Astrocyte of the cerebellum (primary cell): ENCODE results near the gene VSTM2B.

Experiments used
- DNase-seq: peaks from one replicate; pipeline ENCODE4 v3.0.0-alpha.2; 2011; ENCODE audit warnings: low read depth
- H3K4me3 ChIP-seq: 2 replicates; pipeline ENCODE4 v1.5.1; 2011; ENCODE audit warnings: mild to moderate bottlenecking, low read depth, low read length, moderate library complexity
- CTCF ChIP-seq: IDR thresholded peaks from 2 replicates; pipeline ENCODE4 v1.5.1; 2012; ENCODE audit warnings: low read length, low read depth, moderate library complexity, mild to moderate bottlenecking; ENCODE audit errors: missing control alignments
- in situ Hi-C: cut with HindIII; loops from 2 replicates; pipeline ENCODE4 v1.10.0; 2017; ENCODE audit warnings: low sequenced_read_pairs

VSTM2B gene

GRCh38 chr19:29568036-29569025, 42.5 kb downstream of the VSTM2B start:
- H3K4me3 ChIP-seq: no peak overlapping the region
- in situ Hi-C loops: no loop called here
- no peak for DNase-seq
- TF ChIP-seq CTCF: no peak

GRCh38 chr19:29569038-29569911, 43.5 kb downstream of the VSTM2B start:
- in situ Hi-C loops: no loop called here
- no peak overlapping the region for H3K4me3 ChIP-seq
- no peak for DNase-seq
- TF ChIP-seq CTCF: no peak

GRCh38 chr19:29571181-29571580, 45.4 kb downstream of the VSTM2B start:
- no peak for TF ChIP-seq CTCF
- DNase-seq: no peak
- no peak overlapping the region for H3K4me3 ChIP-seq
- in situ Hi-C loops: no loop called here

- no peak overlapping the region for H3K4me3 ChIP-seq
- in situ Hi-C loops: no loop called here
- no peak for DNase-seq
- TF ChIP-seq CTCF: no peak
Measured at GRCh38 chr19:29573486-29573885, 47.7 kb downstream of the VSTM2B start.

GRCh38 chr19:29574510-29574909, 48.7 kb downstream of the VSTM2B start:
- H3K4me3 ChIP-seq: no peak overlapping the region
- no peak for DNase-seq
- TF ChIP-seq CTCF: no peak
- in situ Hi-C loops: no loop called here

- no peak for TF ChIP-seq CTCF
- in situ Hi-C loops: no loop called here
- DNase-seq: no peak
- no peak overlapping the region for H3K4me3 ChIP-seq
Measured at GRCh38 chr19:29576046-29576606, 50.3 kb downstream of the VSTM2B start.
